C1 segment of cervical spinal cord (tissue), 14 donors: ENCODE results near the gene NPIPB2.

ENCODE experiments used
- DNase-seq, 14 donors: peaks; one replicate each; lab custom pipeline; 2025; lab: John Stamatoyannopoulos, UW

NPIPB2 gene

GRCh38 chr16:11903906-11904305, 37.9 kb downstream of the NPIPB2 start:
- no peak for DNase-seq

DNA sequence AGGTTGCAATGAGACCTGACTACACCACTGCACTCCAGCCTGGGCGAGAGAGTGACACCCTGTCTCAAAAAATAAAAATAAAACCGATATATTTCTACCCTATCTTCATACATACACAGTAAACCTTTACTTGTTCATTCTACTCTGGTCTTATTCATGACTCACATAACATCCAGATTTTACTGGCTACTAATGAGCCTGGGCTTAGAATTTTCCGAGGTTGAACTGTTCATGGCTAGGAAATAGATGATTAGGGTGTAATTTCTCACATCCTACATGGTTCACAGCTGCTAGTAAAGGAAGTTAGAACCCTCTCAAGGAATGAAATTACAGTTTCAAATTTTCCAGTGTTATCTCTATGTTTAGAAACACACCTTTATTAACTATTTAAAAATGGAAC, 40.8 kb downstream of the NPIPB2 start:
- no peak for DNase-seq

DNA sequence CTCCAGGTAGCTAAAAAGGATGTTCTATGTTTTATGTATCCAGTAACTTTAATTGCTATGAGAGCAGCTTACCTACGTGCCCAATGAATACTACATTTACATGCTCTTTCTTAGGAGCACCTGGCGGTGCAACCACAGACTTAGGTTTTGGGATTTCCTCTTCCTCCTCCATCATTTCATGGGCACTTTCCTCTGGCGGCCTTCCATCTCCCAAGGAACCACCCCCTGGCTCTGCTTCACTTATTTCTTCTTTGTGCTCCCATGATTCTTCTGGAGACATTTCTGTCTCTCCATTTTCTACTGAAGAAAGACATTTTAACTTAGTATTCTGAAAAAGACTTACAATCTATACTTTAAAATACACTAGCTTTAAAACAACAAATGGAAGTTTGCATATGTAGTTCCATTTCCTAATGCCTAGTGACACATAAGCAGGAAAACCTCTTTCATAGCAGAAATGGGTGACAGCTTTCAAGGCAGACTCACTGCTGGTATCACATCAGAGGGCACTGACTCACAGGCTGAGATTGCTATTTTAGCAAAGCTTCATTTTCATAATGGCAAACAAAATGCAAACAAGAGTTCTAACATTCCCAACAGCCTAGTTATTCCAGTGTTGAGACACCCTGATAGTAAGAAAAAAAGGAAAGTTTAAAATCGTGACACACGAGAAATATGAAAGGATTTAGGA, 45.2 kb downstream of the NPIPB2 start:
- no peak for DNase-seq

DNA sequence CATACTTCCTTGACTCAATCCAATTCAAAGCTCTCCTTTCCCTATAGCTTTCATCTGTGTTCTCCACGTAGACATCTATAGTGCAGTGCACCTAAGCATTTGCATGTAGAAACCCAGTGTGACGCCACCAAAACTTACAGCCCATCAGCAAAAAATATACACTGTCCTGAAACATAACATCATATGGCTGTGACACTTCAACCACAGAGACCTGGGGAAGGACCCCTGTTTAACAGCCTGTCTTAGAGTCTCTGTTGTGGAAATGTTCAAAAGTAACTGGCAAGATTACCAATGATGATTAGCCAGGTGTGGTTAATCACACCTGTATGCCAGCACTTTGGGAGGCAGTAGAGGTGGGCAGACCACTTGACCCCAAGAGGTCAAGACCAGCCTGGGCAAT, 48.3 kb downstream of the NPIPB2 start:
- DNase-seq: no peak

DNA sequence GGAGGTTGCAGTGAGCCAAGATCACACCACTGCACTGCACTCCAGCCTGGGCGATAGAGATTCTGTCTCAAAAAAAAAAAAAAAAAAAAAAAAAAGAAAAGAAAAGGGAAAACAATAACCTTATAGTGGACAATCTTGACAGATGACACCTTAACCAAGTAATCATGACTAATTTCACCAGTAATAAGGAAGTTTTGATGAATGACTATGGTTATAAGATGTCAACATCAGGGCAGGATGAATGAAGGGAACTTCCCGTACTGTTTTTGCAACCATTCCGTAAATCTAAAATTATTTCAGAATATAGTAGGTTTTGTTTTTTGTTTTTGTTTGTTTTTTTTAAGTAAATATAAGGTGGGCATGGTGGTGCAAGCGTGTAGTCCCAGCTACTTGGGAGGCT, 49.1 kb downstream of the NPIPB2 start:
- no peak for DNase-seq

GRCh38 chr16:11890231-11890965, 51.4 kb downstream of the NPIPB2 start:
- no peak for DNase-seq

DNA sequence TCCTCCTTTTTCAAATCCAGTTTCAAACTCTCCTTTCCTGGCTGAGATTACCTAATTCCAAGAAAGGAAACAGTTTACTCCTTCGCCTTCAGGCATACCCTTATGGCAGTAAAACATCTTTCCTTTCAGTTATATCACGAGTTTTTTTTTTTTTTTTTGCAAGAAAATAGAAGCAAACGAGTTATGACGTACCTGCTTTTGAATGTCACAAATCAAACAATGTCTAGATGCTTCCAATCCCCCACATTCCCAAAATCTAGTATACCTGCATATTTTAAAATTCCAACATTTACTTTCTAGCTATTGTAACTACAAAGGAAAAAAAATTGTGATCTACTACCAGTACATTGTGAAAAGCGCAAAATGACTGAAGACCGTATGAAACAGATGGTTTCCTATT, 55.0 kb downstream of the NPIPB2 start:
- DNase-seq: no peak

- no peak for DNase-seq
These were observed 57.8 kb downstream of the NPIPB2 start for GRCh38 chr16:11884035-11884434.

- no peak for DNase-seq
These were observed 61.8 kb downstream of the NPIPB2 start for GRCh38 chr16:11880007-11880406.

DNA sequence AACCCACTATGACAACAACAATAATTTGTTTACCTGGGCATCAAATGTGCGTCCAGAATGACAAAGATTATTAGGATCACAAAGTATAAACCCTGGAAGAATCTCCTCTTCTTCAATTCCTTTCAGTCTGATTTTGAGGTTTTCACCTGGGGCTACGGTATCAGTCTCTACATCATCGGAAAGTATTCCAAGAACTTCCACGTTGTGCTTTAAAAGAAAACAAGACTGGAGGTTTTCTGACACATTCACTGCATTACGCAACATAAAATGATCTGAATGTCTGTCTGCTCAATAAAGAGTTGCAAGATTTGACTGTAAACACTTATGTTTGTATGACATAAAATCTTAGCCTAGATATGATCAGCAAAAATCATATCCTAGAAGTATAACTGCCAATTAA, 64.5 kb downstream of the NPIPB2 start:
- DNase-seq: no peak
